Parathyroid adenoma (tissue), 2 donors: ENCODE data around the gene MCU.

Experiments
- H2AFZ ChIP-seq: fragments of 300-600 bp; sonication (generic); one replicate; pipeline ENCODE4 v1.7.0; 2017; ENCODE audit warnings: antibody characterized with exemption, mild to moderate bottlenecking
- H3K27ac ChIP-seq: fragments of 300-600 bp; sonication (generic); one replicate; pipeline ENCODE4 v1.7.0; 2017
- H3K27me3 ChIP-seq: fragments of 300-600 bp; sonication (generic); one replicate; pipeline ENCODE4 v1.7.0; 2017; ENCODE audit warnings: low read length; ENCODE audit not compliant: control insufficient read depth, insufficient read depth
- H3K36me3 ChIP-seq: fragments of 300-600 bp; sonication (generic); one replicate; pipeline ENCODE4 v1.7.0; 2017; ENCODE audit warnings: low read length; ENCODE audit not compliant: control insufficient read depth, insufficient read depth
- H3K4me1 ChIP-seq: fragments of 300-600 bp; sonication (generic); one replicate; pipeline ENCODE4 v1.7.0; 2017; ENCODE audit warnings: control low read depth
- H3K4me2 ChIP-seq: fragments of 300-600 bp; sonication (generic); one replicate; pipeline ENCODE4 v1.7.0; 2017; ENCODE audit warnings: low read length
- H3K4me3 ChIP-seq: fragments of 300-600 bp; sonication (generic); one replicate; pipeline ENCODE4 v1.7.0; 2017; ENCODE audit warnings: low read depth, low read length
- H3K79me2 ChIP-seq: fragments of 300-600 bp; sonication (generic); one replicate; pipeline ENCODE4 v1.7.0; 2017; ENCODE audit warnings: control low read depth
- H3K9ac ChIP-seq: fragments of 300-600 bp; sonication (generic); one replicate; pipeline ENCODE4 v1.7.0; 2017; ENCODE audit warnings: mild to moderate bottlenecking
- H3K9me3 ChIP-seq: fragments of 300-600 bp; sonication (generic); one replicate; pipeline ENCODE4 v1.7.0; 2017; ENCODE audit warnings: low read length; ENCODE audit not compliant: control insufficient read depth
- CTCF ChIP-seq: fragments of 300-600 bp; sonication (generic); IDR thresholded peaks from one replicate; pipeline ENCODE4 v1.7.0; 2017; ENCODE audit warnings: antibody characterized with exemption, mild to moderate bottlenecking
- donor health status: primary hyperparathyroidism.

Gene MCU

GRCh38 chr10:72888151-72888638 is 196.3 kb downstream of the MCU start:
- H3K27me3 ChIP-seq = no peaks in the 10 kb centered on the region
- H3K36me3 ChIP-seq = no peaks in the 10 kb centered on the region
- H3K9me3 ChIP-seq = no peaks in the 10 kb centered on the region
- no peaks in the 10 kb centered on the region for H3K79me2 ChIP-seq
- no peak overlapping the region for H3K9ac ChIP-seq
- no peak overlapping the region for H3K4me2 ChIP-seq
- no peak overlapping the region for H3K27ac ChIP-seq
- H2AFZ ChIP-seq = no peak overlapping the region
- H3K4me3 ChIP-seq = no peak overlapping the region
- no peaks in the 10 kb centered on the region for H3K4me1 ChIP-seq
- no peak for TF ChIP-seq CTCF

GRCh38 chr10:72889391-72889831 is 197.5 kb downstream of the MCU start:
- no peaks in the 10 kb centered on the region for H3K9me3 ChIP-seq
- no peak for TF ChIP-seq CTCF
- no peaks in the 10 kb centered on the region for H3K36me3 ChIP-seq
- no peaks in the 10 kb centered on the region for H3K27me3 ChIP-seq
- H3K4me1 ChIP-seq = no peaks in the 10 kb centered on the region
- H3K9ac ChIP-seq = no peak overlapping the region
- no peak overlapping the region for H3K4me2 ChIP-seq
- H2AFZ ChIP-seq = no peak overlapping the region
- H3K27ac ChIP-seq = no peak overlapping the region
- H3K79me2 ChIP-seq = no peaks in the 10 kb centered on the region
- H3K4me3 ChIP-seq = no peak overlapping the region

- Histone ChIP-seq H3K4me3 (no peak overlapping the region), H3K36me3 (no peaks in the 10 kb centered on the region), H3K27me3 (no peaks in the 10 kb centered on the region), H3K4me1 (no peaks in the 10 kb centered on the region), H3K27ac (no peak overlapping the region), H3K79me2 (no peaks in the 10 kb centered on the region), H3K9ac (no peak overlapping the region), H3K9me3 (no peaks in the 10 kb centered on the region), H2AFZ (no peak overlapping the region), H3K4me2 (no peak overlapping the region)
- no peak for TF ChIP-seq CTCF
Observed at GRCh38 chr10:72890086-72890485, 198.1 kb downstream of the MCU start.

GRCh38 chr10:72893136-72893798 is 201.3 kb downstream of the MCU start, which contains the start of gene OIT3:
TSS of gene OIT3 (plus strand) at chr10:72893739. CDS start at chr10:72893799, 60 bp downstream.
- Histone ChIP-seq H3K27me3 (no peaks in the 10 kb centered on the region), H3K36me3 (no peaks in the 10 kb centered on the region), H3K9ac (no peak within 1 kb of the TSS), H3K4me3 (no peak within 1 kb of the TSS), H3K4me2 (no peak within 1 kb of the TSS), H2AFZ (no peak within 1 kb of the TSS), H3K27ac (no peak within 1 kb of the TSS), H3K79me2 (no peaks in the 10 kb centered on the region), H3K4me1 (no peaks in the 10 kb centered on the region), H3K9me3 (no peaks in the 10 kb centered on the region)
- no peak for TF ChIP-seq CTCF
